Kidney capillary endothelial cell (primary cell): ENCODE measurements around the gene MINK1.

ENCODE experiments used
- DNase-seq: peaks from one replicate; pipeline ENCODE4 v3.0.0-alpha.2; 2018; ENCODE audit warnings: low spot score

MINK1 gene

DNA sequence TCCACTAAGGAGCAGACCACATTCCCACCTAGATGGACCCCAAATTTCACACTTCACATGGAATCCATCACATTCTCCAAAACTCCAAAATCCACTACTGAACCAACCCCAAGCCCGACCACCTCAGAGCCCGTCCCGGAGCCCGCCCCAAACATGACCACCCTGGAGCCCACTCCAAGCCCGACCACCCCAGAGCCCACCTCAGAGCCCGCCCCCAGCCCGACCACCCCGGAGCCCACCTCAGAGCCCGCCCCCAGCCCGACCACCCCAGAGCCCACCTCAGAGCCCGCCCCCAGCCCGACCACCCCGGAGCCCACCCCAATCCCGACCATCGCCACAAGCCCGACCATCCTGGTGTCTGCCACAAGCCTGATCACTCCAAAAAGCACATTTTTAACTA lies 100.5 kb downstream of the MINK1 start:
- DNase-seq: no peak

DNA sequence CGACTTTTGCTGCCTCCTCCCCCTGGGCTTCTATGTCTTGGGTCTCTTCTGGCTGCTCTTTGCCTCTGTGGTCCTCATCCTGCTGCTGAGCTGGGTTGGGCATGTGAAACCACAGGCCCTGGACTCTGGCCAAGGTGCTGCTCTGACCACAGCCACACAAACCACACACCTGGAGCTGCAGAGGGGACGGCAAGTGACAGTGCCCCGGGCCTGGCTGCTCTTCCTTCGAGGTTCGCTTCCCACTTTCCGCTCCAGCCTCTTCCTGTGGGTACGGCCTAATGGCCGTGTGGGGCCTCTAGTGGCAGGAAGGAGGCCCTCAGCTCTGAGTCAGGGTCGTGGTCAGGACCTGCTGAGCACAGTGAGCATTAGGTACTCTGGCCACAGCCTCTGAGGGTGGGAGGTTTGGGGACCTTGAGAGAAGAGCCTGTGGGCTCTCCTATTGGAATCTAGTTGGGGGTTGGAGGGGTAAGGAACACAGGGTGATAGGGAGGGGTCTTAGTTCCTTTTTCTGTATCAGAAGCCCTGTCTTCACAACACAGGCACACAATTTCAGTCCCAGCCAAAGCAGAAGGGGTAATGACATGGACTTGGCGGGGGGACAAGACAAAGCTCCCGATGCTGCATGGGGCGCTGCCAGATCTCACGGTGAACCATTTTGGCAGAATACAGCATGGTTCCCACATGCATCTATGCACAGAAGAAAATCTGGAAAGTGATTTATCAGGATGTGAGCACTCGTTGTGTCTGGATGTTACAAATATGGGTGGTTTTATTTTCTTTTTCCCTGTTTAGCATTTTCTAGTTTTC lies 101.2 kb downstream of the MINK1 start:
- peak; percentile 42 for DNase-seq

DNA sequence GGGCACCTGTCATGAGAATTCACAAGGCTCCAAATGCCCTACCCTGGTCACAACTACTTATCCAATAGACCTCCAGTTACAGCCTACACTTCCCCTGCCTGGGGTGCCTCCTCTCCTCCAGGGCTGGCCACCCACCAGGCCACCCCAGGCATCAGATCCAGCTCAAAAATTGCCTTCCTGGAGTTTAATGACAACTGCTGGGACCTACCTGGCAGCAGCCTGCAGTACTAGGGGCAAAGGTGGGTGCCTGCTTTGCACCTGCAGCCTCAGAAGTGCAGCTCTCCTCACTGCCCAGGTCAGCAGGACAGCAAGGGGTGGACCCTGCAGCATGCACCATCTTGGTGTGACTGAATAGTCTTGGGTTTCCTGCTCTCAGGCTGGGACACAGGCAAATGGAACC lies 102.5 kb downstream of the MINK1 start:
- DNase-seq: no peak

DNA sequence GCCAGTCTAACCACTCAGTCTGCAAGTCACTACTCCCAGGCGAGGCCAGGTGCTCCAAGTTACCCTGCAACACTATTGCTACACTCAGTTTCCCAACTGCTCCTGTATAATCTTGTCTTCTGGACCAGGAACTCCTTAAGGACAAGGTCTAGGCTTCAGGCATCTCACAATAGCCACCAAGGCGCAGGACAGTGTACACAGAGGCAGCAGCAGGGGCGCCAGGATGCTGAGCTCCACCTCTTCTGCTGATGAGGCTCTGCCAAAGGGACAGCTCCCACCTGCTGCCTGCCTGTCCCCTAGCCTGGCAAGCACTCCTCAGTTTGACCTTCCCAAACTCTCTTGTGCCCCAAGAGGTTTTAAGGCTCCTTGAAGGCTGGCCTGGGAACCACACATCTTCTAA lies 103.3 kb downstream of the MINK1 start:
- DNase-seq: no peak

DNA sequence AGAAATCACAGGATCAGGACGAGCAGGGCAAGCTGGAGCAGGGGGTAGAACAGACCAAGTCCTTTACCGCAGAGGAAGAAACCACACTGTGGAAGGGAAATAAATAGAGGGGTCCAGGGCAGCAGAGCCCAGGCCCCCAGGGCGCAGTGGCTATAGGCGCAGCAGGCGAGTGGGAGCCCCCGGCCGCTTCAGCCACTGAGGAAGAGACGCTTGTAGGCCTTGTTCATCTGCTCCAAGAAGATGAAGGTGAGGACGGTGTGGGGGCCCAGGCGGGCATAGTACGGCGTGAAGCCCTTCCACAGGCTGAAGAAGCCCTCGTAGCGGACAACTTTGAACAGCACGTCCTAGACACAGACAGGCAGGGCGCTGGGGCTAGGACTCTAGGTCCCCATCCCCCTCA lies 104.4 kb downstream of the MINK1 start:
- no peak for DNase-seq

DNA sequence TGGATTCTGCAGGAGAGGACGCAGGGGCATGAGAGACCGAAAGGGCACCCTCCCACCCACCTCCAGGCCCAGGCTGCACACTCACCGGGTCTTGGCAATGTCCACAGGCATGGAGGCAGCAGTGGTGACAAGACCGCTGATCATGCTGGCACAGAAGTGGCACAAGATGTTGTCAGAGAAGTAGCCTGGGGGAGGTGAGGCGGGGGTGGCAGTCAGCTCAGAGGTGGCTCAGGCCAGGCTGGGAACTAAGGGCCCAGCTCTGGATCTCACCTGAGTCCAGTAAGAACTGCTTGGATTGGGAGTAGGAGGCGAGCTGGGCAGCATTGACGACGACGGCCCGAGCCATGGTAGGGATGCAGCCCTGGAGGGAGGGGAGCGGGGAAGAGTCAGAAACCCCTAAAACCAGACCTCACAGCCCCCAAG lies 104.9 kb downstream of the MINK1 start:
- no peak for DNase-seq

DNA sequence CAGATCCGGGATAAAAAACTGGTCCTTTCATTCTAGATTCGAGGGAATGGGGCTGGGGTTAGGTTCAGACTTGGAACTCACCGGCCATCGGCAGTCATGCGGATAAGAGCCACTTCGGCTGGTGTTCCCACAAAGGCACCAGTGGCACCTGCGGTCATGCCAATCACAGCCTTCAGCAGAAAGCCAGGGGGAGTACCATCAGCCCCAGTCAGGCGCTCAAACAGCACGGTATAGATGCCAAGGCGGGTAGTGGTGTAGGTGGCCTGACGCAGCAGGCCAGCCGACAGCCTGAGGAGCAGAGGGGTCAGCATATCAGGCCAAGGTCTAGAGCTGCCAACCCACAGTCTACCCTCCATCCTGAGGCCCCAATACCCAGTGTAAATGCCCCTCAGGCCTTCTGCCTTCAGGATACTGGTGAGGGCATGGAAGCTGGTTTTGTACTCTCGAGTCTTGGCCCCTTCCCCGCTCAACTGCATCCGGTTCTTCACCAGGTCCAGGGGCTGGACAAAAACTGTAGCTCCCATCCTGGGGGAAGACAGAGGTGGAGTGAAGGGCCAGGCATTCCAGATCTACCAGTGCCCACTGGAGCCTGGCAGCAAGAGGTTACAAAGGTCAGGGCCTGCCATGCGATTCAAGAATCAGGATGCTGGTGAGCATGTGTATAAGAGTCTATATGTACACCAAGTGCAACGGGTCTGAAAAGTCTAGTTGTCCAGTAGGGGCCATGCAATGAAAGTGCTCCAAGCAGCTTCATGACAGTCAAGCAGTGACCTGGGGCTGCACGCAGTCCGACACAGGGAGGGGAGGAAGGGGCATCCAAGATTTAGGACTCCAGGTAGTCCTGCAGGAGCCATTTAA lies 105.8 kb downstream of the MINK1 start:
- DNase-seq: peak; percentile 19

DNA sequence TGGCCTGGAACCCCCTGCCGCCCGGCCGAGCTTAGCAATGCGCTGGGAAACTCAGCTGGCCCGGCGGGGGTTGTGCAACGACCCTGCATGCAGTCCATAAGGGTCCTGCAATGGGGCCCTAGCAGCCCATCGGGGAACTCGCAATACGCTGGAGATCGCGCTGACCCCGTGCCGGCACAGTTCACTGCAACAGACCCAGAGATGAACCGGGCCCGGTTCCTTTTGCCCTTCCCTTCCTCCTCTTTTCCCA lies 106.3 kb downstream of the MINK1 start:
- DNase-seq: no peak

DNA sequence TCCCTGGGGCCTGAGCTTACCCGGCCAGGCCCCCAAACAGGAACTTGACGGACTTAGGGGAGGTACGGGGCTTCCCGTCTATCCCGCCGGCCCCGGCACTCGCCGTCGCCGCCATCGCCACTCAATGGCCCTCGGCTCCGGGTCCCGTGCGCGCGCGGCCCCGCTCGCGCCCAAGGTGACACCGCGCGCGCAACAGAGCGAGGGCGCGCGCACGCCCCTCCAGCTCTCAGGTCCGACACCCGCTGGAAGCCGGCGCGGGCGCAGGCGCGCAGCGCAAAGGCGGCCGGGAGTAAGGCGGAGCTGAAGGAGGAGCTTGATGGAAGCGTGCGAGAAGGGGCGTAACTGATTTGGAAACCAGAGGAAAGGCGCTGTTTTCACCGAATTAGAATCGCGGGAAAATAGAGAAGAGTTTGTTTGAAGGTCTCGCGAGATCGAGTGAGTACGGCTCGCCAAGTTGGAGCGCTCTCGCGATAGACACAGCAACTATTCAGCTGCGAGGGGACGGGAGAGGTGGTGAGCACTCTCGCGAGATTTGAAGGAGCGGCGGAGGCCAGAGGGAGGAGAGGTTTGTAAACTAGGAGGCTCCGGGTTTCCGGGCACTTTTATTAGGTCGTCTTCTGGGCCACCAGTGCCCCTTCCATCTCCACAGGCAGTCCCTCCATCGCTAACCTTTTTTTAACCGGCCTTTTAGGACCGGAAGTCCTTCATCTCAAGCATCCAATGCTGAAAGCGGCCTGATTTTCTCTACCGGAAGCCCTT lies 106.8 kb downstream of the MINK1 start, which contains the start of the genes RNF167 and SLC25A11:
TSS of gene RNF167 (plus strand) at position 473 of the 759 bp plus-strand sequence. CDS start 642 bp downstream, outside the sequence.
TSS of gene SLC25A11 (minus strand) at position 251 of the 759 bp plus-strand sequence. CDS start at position 115, 136 bp downstream.
- DNase-seq: peak; percentile 100

DNA sequence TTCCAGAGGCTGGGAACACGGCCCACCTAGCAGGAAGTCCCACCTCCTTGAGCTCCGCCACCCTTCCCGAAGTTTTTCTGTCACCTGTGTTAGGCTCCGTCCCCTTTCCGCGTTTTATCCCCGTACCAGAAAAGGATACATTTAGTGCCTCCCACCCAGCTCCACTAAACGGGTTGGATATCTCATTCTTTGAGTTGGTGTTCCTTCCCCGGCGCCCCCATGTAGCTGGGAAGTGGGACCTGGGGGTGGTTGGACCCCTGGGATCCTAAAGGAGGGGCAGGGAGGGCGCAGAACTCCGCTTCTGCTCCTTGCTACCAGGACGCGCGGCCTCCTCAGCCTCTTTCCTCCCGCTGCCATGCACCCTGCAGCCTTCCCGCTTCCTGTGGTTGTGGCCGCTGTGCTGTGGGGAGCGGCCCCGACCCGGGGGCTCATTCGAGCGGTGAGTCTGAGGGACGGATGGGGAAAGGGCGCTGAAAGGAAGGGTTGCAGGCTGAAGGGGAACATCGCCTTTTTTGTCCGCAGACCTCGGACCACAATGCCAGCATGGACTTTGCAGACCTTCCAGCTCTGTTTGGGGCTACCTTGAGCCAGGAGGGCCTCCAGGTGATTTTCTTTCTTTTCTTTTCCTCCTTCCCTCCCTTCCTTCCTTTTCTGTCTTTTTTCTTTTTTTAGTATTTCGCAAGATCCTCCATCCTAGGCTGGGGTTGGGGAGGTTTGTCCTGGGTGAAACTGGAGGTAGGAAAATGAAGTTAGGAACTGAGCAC lies 107.6 kb downstream of the MINK1 start:
- peak; percentile 21 for DNase-seq

DNA sequence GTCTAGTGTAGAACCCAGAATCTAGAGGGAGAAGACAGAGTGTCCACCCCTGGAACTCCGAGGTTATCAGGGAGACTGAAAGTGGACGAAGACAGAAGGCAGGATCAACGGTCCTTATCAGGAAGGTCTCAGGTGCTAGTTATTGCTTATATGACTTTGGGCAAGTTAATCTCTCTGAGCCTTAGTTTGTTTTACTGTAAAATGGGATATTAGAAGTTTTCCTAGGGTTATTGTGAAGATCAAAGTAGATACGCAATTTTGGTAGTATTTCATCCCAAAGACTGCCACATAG lies 108.1 kb downstream of the MINK1 start:
- DNase-seq: no peak

DNA sequence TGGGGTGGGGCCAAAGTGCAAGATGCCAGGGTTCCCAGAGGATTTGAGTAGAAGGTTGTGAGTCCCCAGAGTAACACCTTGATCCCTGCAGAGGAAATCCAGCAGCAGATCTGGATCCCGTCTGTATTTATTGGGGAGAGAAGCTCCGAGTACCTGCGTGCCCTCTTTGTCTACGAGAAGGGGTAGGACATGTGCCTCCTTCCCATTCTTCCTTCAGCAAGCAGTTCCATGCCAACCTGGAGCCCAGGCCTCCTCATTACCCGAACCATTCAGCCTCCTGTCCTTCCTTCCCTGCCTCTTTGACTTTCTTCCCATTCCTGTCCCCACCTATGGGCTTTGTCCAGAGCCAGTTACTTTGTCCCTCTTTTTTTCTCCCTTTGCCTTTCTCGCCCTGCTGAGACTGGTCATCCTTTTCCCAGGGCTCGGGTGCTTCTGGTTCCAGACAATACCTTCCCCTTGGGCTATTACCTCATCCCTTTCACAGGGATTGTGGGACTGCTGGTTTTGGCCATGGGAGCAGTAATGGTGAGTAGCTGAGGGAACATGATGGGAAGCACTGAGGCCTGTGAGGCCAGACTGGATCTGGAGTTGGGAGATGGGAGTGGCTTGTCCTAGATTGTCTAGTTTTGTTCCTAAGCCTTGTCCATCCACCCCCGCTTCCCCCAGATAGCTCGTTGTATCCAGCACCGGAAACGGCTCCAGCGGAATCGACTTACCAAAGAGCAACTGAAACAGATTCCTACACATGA lies 109.8 kb downstream of the MINK1 start:
- peak; percentile 13 for DNase-seq

DNA sequence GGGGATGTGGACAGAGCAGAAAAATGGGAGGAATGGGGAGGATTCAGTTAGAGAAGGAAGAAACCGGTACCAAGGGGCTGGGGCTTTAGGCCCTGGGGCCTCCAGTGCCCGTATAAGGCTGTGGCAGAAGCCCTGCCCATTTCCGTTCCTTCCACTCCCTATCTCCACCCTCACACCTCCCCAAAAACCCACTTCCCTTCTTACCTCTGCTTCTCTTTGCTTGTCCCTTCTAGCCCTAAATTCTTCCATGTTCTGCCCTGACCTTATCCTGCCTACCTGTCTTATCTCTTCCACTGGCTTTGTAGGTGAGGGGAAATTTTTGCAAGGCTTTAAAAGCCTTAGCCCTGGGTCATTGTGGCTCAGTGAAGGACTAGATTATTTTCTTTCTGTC lies 111.0 kb downstream of the MINK1 start:
- no peak for DNase-seq

DNA sequence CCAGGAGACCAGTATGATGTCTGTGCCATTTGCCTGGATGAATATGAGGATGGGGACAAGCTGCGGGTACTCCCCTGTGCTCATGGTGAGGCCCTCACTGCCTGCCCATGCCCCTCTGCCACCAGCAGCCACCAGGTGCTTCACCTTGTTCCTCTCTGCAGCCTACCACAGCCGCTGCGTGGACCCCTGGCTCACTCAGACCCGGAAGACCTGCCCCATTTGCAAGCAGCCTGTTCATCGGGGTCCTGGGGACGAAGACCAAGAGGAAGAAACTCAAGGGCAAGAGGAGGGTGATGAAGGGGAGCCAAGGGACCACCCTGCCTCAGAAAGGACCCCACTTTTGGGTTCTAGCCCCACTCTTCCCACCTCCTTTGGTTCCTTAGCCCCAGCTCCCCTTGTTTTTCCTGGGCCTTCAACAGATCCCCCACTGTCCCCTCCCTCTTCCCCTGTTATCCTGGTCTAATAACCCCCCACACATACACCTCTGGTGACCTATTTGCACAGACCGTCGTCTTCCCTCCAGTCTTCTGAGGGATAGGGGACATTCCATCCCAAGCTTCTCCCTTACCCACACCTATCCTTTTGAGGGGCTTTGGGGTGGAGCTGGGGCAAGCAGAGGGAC lies 111.5 kb downstream of the MINK1 start:
- no peak for DNase-seq

DNA sequence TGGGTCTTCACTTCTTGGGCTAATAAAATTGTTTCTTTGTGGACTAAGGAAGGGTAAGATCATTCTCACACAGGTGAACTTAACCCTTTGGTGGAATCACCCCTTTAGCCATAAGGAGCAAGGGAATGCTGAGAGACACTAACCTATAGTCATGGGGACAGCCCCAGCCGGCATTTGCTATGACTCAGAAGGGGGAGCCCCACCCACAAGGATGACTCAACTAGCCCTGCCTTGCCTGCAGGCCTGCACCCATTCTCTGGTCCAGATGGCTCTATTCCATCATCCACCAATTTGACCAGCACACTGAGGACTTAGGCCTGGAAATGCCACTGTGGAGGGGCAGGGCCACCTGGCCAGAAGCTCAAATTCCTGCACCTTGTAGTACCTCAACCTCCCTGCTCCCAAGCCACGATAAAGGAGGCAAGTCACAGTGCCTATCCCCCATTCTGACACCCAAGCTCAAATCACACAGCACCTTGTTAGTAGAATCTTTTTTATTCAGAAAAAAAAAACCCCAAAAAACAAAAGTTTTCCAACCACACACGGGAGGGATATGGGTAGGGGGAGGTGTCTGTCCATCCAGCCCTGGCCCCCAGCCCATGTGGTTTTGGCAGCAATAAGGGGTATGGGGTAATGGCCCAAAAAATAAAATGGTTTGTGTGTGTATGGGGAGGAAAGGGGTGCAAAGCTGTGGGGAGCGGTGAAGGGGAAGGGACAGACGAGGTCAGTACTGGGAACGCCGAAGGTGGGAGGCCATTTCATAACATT lies 112.2 kb downstream of the MINK1 start:
- peak; percentile 79 for DNase-seq

DNA sequence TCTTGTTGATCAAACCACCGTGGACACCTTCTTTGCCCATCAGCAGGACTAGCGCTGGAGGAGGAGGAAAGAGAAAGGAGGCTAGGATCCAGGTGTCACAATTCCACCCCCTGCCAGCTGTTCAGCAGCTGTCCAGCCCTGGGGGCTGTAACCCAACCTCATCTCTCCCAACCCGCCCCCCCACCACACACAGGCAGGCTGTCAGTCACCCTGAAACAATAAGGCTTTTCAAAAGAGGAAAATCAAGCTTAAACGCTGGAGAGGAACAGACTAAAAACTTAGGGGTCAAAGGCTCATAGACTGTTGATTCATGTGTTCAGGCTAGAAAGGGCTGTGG lies 112.8 kb downstream of the MINK1 start:
- no peak for DNase-seq

DNA sequence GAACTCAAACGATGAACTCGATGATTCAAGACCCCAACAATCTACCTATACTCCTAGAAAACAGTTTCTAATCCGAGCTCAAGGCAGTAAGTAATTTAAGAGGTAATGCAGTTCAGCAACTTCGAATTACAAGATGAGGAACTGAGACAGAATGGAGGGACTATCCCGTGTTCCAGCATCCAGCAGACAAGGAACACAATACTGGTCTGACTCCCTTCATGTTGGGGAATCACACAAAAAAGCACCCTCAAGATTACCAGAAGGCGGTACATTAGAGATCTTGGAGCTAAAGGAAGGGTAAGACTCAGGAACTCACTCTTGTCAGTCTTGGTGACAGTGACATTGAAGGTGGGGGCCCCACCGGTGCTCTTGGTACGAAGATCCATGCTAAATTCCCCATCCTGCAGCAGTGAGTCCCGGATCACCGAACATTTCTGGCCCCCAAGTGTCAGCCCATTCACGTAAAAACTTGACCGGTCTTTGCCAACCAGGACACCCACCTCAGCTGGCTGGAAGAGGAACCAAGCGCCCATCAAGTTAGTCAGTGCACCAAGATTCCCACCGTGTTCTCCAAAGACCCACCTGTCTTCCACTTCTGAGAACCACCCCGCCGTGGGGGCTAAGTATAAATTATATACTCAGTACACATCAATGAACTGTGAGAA lies 113.3 kb downstream of the MINK1 start:
- no peak for DNase-seq

DNA sequence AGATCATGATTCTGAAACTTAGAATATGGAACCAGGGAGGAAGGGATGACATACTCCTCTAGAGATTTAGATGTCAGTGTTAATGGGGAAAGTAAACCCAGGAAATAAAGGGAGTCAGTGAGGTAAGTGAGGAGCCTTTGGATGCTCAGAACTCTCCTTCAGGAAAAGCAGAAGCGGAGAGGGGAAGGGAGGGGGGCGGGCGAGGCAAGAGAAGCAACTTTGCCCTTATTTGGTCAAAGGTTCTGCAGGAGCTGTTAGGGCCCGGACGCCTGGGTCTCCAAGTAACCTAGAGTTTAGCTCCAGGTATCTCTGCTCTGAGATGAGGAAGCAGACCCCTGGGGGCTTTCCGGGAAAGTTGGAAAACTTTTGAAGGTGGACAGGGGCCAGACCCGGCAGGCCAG lies 113.9 kb downstream of the MINK1 start:
- DNase-seq: no peak
